ENCODE measurements around the gene OCLN.
"Not testable (repeated sequence)": the region's sequence is repeated elsewhere in the genome, so short reads cannot be mapped to it uniquely, and the experiment has no call there.

OCLN gene

GRCh38 chr5:69530561-69531405, 38.2 kb downstream of the OCLN start:
- DNase-seq = no peak

DNA sequence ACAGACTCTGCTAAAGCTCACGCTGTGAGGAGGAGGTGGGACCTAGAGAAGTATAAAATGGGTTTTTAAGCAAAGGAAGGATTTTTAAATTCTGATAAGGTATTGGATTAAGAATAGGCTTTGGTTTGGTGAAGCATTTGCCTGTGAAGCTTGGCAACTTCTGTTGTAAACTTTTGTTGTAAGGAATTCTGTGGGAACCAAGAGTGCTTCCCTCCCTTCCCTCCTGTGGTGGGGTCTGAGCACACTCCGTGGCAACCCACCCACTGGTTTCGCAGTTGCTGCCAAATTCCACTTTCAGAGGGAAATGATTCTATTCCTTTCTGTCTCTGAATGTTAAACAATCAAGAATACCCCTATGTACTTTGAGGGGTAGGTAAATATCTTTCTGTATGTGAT, 38.8 kb downstream of the OCLN start:
- no peak for DNase-seq

- not testable (repeated sequence) for DNase-seq
Measured at GRCh38 chr5:69537911-69538310, 45.3 kb downstream of the OCLN start.

- DNase-seq = not testable (repeated sequence)
Measured at GRCh38 chr5:69538735-69539134, 46.1 kb downstream of the OCLN start.

- not testable (repeated sequence) for DNase-seq
Measured at GRCh38 chr5:69541347-69541746, 48.8 kb downstream of the OCLN start.

DNA sequence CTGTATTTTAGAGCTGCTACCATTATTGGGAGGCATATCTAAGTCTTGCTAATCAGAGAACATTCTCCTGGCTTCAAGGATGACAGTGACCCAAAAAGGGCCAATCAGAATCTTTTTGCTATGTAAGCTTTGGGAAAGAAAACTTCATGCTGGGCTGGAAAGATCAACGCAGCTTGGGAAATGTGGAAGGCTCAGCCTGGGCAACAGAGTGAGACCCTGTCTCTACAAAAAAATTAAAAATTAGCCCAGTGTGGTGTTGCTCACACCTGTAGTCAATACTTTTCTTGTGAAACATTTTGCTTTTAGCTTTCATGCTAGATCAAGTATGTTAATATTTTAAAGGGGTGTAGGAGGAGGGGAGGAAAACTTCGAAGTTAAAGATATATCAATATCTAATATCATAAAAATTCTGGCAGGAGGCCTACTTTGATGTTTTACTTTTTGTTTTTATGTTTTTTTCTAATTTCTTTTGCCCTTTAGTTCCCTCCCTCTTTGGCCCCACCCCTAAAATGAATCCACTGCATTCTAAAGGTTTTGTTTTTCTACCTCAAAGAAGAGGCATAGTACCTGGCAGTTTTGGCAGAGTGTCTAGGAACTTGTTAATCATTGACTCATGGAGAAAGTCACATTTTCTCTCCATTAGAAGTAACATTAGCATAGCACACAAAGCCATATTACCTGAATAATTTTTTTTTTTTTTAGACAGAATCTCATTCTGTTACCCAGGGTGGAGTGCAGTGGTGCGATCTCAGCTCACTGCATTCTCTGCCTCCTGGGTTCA, 50.4 kb downstream of the OCLN start:
- not testable (repeated sequence) for DNase-seq

DNA sequence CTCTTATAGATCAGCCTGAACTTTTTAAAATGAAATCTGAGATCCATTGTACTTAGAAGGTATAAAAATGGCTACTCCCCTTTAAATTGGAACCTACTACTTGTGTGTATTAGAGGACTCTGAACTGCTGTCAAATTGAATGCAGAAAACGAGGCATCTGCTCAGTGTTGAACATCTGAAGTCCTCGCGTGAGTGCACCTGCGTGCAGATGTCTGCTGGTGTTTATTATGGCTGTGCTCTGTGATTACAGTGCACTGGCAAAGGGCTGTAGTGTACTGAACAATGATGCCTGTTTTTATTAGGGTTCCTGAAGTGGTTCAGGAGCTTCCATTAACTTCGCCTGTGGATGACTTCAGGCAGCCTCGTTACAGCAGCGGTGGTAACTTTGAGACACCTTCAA, 52.0 kb downstream of the OCLN start:
- not testable (repeated sequence) for DNase-seq

GRCh38 chr5:69559908-69560330, 67.3 kb downstream of the OCLN start, which contains the start of gene GTF2H2C:
GTF2H2C (plus strand) TSS chr5:69560191; CDS start chr5:69565133, 4,942 bp downstream.
- not testable (repeated sequence) for DNase-seq

GRCh38 chr5:69560587-69561431, 68.2 kb downstream of the OCLN start:
- not testable (repeated sequence) for DNase-seq

GRCh38 chr5:69566172-69566571, 73.6 kb downstream of the OCLN start:
- not testable (repeated sequence) for DNase-seq

GRCh38 chr5:69568072-69568471, 75.5 kb downstream of the OCLN start:
- DNase-seq = not testable (repeated sequence)

DNA sequence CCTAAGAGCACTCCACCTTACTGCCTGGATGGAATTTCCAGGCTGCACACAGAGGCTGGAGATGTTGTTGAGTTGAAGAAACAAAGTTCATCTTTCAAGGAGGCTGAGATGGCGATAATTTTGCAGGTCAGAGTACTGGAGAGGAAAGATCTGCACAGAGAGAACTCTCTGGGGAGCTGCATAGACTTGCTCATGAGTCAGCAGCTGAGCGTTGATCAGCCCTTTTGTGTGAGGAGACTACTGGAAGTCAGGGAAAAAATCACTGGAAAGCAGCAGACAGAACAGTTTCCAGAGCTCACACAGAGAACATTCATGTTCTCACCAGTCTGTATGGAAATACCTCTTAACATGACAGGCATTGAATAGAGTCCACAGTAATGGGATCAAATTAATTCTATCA, 90.8 kb downstream of the OCLN start:
- not testable (repeated sequence) for DNase-seq

DNA sequence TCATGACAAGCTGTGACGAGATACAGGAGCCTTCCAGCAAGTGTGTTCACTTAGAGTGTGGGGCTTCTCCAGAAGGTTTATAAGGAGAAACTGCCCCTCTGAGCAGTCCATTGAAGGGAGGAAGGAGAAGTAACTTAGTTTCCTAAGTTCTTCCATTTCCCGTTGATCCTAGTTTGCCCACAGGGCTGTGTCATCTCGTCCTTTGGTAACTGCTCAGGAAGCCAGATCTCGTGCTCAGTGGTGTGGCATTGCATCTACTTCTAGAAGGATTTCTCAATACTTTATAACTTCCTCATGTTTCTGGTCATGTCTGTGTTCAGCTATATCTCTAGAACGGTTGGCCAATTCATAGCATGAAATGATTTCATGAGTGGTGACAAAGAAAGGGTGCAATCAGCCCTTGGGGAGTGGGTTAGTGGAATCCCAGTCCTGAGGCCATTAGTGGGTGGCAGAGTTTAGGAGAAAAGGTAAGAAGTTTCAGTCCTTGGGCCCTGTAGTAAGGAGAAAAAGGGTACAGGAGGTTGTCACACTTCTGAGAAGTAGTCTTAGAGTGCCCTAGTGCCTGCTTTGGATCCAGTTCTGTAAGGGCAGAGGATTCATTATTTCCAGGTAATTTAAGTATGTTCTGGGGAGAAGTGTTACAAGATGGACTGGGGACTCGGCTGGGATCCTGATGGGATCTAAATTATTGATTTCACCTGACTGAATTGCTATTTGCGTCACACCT, 103.7 kb downstream of the OCLN start:
- DNase-seq = not testable (repeated sequence)

DNA sequence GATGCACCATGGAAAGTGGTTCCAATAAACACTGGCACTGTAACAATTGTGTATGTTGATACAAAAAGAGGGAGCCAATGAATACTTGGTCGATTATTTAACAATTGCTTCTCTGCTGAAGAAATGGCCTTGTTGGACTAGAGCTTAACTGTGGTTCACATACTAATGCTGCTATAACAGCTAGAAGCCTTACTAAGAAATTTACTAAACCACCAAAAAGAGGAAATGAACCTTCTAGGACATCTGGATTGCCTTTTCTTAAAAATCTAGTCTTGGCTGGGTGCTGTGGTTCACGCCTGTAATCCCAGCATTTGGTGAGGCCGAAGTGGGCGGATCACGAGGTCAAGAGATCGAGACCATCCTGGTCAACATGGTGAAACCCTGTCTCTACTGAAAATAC, 109.4 kb downstream of the OCLN start:
- not testable (repeated sequence) for DNase-seq

- not testable (repeated sequence) for DNase-seq
Measured at GRCh38 chr5:69606839-69607238, 114.2 kb downstream of the OCLN start.

Data from C1 segment of cervical spinal cord (tissue), 14 donors.